RWPE2 (cell line): ENCODE results near the gene SEC24D.
"Not testable (repeated sequence)": the region's sequence is repeated elsewhere in the genome, so short reads cannot be mapped to it uniquely, and the experiment has no call there.

Experiments used
- ATAC-seq: fragments of 200-7000 bp; cut with Tn5 transposase; 3 replicates; pipeline ENCODE4 v1.9.1; 2021; ENCODE audit warnings: low read depth
- DNase-seq: peaks from one replicate; pipeline ENCODE4 v3.0.0-alpha.2; 2020; ENCODE audit warnings: low spot score
- H3K27ac ChIP-seq: fragments of 450-650 bp; 2 replicates; pipeline ENCODE4 v1.5.1; 2017; ENCODE audit warnings: mild to moderate bottlenecking; ENCODE audit not compliant: poor library complexity, severe bottlenecking
- H3K27me3 ChIP-seq: fragments of 250-450 bp; sonication (Bioruptor Pico); 2 replicates; pipeline ENCODE4 v1.5.1; 2021; ENCODE audit warnings: mild to moderate bottlenecking, moderate library complexity; ENCODE audit not compliant: insufficient read depth, poor library complexity, severe bottlenecking
- H3K36me3 ChIP-seq: fragments of 250-450 bp; sonication (Bioruptor Pico); 2 replicates; pipeline ENCODE4 v1.5.1; 2020; ENCODE audit warnings: low read depth, mild to moderate bottlenecking, moderate library complexity
- H3K4me1 ChIP-seq: fragments of 250-450 bp; sonication (Bioruptor Pico); 2 replicates; pipeline ENCODE4 v1.5.1; 2021; ENCODE audit warnings: mild to moderate bottlenecking, moderate library complexity; ENCODE audit not compliant: insufficient read depth, poor library complexity, severe bottlenecking
- H3K4me3 ChIP-seq: fragments of 250-450 bp; sonication (Bioruptor Pico); 2 replicates; pipeline ENCODE4 v1.5.1; 2021; ENCODE audit warnings: mild to moderate bottlenecking, moderate library complexity; ENCODE audit not compliant: severe bottlenecking
- H3K9me3 ChIP-seq: fragments of 250-450 bp; sonication (Bioruptor Pico); 2 replicates; pipeline ENCODE4 v1.5.1; 2021; ENCODE audit warnings: mild to moderate bottlenecking, moderate library complexity; ENCODE audit not compliant: severe bottlenecking
- TF ChIP-seq, protein P1 (sequence below): fragments of 450-650 bp; IDR thresholded peaks from one replicate; pipeline ENCODE4 v1.5.1; 2017; ENCODE audit warnings: mild to moderate bottlenecking, moderate library complexity; ENCODE audit not compliant: poor library complexity, severe bottlenecking

Gene SEC24D

DNA sequence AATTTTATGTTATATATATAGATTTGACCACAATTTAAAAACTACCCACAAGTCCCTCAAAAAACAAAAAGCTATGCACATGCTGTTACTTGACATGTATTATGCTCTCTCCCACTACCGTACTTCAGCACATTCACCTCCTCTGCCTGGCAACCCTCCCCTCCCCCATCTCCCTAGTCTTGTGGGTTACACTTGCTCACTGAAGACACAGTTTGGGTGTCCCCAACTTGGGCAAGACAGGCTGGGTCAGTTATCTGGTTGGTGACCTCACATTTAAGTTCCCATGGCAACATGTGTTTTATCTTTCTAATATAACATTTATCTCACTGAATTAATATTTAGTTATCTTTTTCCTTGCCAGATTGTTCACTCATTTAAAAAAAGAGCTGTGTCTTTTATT lies 32.7 kb downstream of the SEC24D start:
- H3K4me3 ChIP-seq: no peak overlapping the region
- no peak overlapping the region for H3K27ac ChIP-seq
- no peaks in the 10 kb centered on the region for H3K9me3 ChIP-seq
- ATAC-seq: no peak
- H3K27me3 ChIP-seq: no peaks in the 10 kb centered on the region
- TF ChIP-seq, protein P1, sequence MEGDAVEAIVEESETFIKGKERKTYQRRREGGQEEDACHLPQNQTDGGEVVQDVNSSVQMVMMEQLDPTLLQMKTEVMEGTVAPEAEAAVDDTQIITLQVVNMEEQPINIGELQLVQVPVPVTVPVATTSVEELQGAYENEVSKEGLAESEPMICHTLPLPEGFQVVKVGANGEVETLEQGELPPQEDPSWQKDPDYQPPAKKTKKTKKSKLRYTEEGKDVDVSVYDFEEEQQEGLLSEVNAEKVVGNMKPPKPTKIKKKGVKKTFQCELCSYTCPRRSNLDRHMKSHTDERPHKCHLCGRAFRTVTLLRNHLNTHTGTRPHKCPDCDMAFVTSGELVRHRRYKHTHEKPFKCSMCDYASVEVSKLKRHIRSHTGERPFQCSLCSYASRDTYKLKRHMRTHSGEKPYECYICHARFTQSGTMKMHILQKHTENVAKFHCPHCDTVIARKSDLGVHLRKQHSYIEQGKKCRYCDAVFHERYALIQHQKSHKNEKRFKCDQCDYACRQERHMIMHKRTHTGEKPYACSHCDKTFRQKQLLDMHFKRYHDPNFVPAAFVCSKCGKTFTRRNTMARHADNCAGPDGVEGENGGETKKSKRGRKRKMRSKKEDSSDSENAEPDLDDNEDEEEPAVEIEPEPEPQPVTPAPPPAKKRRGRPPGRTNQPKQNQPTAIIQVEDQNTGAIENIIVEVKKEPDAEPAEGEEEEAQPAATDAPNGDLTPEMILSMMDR: no peak
- H3K36me3 ChIP-seq: peaks cover 91% of the 10 kb centered on the region
- DNase-seq: no peak
- H3K4me1 ChIP-seq: no peaks in the 10 kb centered on the region

DNA sequence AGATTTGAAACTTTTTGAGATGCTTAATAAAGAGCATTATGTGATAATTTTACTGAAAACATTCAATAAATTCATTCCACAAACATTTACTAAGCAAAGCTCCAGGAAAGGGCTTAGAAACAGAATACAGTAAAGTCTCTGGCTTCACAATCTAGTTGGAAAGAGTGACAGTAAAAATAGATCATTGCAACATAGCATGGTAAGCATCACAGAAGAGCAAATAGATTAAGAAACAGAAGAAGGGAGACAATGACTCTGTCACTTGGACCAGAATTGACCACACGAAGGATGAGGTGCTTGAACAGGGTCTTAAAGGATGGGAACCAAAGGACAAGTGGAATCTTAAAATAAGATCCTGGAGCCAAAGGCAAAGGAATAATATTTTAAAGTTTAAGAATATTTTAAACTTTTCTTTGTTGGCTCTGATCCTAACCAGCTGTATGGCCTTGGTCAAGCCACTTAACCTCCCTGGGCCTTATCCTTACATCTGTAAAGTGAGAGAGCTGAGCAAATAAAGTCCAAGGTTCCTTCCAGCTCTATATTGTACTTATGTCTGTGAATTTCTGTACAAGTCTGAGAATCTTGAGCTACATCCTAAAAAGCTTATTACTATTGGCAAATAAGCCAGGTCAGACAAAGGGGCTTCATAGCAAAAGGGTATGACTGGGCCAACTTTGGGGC lies 33.9 kb downstream of the SEC24D start:
- no peaks in the 10 kb centered on the region for H3K9me3 ChIP-seq
- no peak for DNase-seq
- H3K4me3 ChIP-seq: no peak overlapping the region
- ATAC-seq: no peak
- TF ChIP-seq, protein P1: no peak
- H3K27me3 ChIP-seq: no peaks in the 10 kb centered on the region
- no peaks in the 10 kb centered on the region for H3K4me1 ChIP-seq
- H3K36me3 ChIP-seq: peaks cover 91% of the 10 kb centered on the region
- H3K27ac ChIP-seq: no peak overlapping the region

DNA sequence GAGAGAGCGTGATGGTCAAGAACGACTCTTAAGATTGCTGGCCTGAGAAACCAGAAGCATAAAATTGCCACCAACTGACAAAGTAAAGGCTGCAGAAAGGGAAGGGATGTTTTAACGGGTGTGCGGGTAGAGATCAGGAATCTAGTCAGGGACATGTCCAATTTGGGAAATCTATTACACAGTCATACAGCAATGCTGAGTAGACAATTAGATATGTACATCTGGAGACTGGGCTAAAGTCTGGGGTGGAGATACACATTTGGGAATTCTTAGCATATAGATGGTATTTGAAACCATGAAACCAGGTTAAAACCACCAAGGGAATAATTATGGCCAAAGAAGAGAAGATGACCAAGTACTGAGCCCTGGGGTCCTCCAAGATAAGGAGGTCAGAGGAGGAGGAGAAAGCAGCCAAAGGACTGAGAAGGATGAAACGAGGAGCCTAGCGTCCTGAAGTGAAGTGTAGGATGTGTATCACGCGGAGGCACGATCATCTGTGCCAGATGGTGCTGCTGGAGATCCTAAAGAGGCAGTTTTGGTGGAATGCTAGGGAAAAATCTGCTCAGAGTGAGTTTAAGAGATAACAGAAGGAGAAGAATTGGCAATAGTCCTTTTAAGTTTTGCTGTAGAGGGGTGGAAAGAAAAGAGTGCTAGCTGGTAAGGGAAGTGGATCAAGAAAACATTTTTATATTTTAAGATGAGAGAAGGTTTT lies 36.5 kb downstream of the SEC24D start:
- no peak for DNase-seq
- TF ChIP-seq, protein P1: no peak
- Histone ChIP-seq H3K36me3 (peaks cover 90% of the 10 kb centered on the region), H3K9me3 (no peaks in the 10 kb centered on the region), H3K4me1 (no peaks in the 10 kb centered on the region), H3K27ac (no peak overlapping the region), H3K27me3 (no peaks in the 10 kb centered on the region), H3K4me3 (no peak overlapping the region)
- no peak for ATAC-seq

DNA sequence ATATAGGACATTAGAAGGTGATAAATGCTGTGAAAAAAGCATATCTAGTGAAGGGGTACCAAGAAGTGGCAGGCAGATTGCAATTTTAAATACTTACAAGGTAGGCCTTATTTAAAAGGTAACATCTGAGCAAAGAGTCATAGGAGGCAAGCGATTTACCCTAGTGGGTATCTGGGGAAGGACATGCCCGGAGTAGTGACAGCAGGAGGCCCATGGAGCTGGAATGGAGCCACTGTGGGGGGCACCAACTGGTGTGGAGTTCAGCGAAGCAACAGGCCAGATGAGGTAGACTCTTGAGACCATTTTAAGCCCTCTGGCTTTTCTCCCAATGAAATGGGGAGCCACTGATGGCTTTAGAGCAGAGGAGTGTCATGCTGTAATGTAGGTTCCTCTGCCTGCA lies 37.3 kb downstream of the SEC24D start:
- no peak overlapping the region for H3K27ac ChIP-seq
- no peak overlapping the region for H3K4me3 ChIP-seq
- H3K36me3 ChIP-seq: peaks cover 88% of the 10 kb centered on the region
- no peak for DNase-seq
- TF ChIP-seq, protein P1: no peak
- H3K27me3 ChIP-seq: no peaks in the 10 kb centered on the region
- no peaks in the 10 kb centered on the region for H3K9me3 ChIP-seq
- no peak for ATAC-seq
- no peaks in the 10 kb centered on the region for H3K4me1 ChIP-seq

DNA sequence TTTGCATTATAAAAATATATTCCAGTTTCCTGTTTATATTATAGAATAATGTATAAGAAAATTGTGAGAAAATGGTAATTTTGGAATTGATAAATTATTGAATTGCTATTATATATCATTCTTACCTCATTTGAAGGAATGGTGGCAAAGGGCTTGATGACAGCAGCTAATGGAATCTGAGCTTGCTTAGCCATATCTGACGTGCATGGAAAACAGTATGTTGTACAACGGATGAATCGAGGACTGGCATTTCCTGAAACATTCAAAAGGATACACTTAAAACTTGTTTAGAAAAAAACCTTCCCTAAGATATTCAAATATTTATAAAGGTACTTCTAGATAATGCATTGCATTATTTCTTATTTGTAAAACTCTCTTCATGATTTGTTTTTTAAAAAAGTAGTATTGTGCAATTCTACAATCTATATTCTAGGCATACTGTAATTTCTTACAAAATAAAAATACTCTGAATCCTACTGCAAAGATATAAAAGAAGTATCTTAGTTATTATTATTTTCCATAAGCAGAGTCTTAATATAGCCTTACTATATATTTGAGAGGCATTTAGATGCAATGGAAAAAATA lies 38.3 kb downstream of the SEC24D start:
- Histone ChIP-seq H3K36me3 (peaks cover 83% of the 10 kb centered on the region), H3K27ac (no peak overlapping the region)

DNA sequence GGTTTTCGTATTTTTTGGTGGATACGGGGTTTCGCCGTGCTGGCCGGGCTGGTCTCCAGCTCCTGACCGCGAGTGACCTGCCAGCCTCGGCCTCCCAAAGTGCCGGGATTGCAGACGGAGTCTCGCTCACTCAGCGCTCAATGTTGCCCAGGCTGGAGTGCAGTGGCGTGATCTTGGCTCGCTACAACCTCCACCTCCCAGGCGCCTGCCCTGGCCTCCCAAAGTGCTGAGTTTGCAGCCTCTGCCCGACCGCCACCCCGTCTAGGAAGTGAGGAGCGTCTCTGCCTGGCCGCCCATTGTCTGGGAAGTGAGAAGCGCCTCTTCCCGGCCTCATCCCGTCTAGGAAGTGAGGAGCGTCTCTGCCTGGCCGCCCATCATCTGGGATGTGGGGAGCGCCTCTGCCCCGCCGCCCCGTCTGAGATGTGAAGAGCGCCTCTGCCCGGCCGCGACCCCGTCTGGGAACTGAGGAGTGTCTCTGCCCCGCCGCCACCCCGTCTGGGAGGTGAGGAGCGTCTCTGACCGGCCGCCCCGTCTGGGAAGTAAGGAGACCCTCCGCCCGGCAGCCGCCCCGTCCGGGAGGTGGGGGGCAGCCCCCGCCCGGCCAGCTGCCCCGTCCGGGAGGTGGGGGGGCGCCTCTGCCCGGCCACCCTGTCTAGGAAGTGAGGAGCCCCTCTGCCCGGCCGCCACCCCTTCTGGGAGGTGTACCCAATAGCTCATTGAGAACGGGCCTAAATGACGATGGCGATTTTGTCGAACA lies 44.1 kb downstream of the SEC24D start:
- H3K4me3 ChIP-seq, H3K27me3 ChIP-seq, H3K9me3 ChIP-seq, H3K27ac ChIP-seq, DNase-seq, ATAC-seq, H3K4me1 ChIP-seq: not testable (repeated sequence)
- H3K36me3 ChIP-seq: peaks cover 76% of the 10 kb centered on the region

More for the DNA sequence above, 38.3 kb downstream of the SEC24D start:
- H3K9me3 ChIP-seq: no peaks in the 10 kb centered on the region
- H3K4me3 ChIP-seq: no peak overlapping the region
- H3K27me3 ChIP-seq: no peaks in the 10 kb centered on the region
- TF ChIP-seq, protein P1: no peak
- DNase-seq (no peak), ATAC-seq (no peak)
- no peaks in the 10 kb centered on the region for H3K4me1 ChIP-seq
